GM23248 (cell line): ENCODE results near the gene SMYD4. TPM values are rescaled to one million over a fixed set of nuclear protein-coding genes. Genes with fewer than 3 reads are reported as not detected.

Experiments used
- DNase-seq: peaks from one replicate; pipeline ENCODE4 v3.0.0-alpha.2; 2015
- H2AFZ ChIP-seq: fragments of 200-600 bp; sonication (generic); 2 replicates; pipeline ENCODE4 v1.6.1; 2016; ENCODE audit warnings: antibody characterized with exemption
- H3F3A ChIP-seq: fragments of 200-600 bp; sonication (generic); 2 replicates; pipeline ENCODE4 v1.6.1; 2016; ENCODE audit warnings: mild to moderate bottlenecking, antibody characterized with exemption, mixed run types; ENCODE audit not compliant: insufficient read depth
- H3K27ac ChIP-seq: fragments of 200-600 bp; sonication (generic); 2 replicates; pipeline ENCODE4 v1.5.1; 2016; ENCODE audit warnings: mild to moderate bottlenecking
- H3K27me3 ChIP-seq: fragments of 200-600 bp; sonication (generic); replicated peaks from 2 replicates; pipeline ENCODE4 v1.6.1; 2016; ENCODE audit warnings: mild to moderate bottlenecking; ENCODE audit not compliant: insufficient read depth
- H3K36me3 ChIP-seq: fragments of 200-600 bp; sonication (generic); 2 replicates; pipeline ENCODE4 v1.6.1; 2016; ENCODE audit warnings: low read depth, mild to moderate bottlenecking
- H3K4me1 ChIP-seq: fragments of 200-600 bp; sonication (generic); 2 replicates; pipeline ENCODE4 v1.6.1; 2016; ENCODE audit warnings: mild to moderate bottlenecking; ENCODE audit not compliant: insufficient read depth
- H3K4me2 ChIP-seq: fragments of 200-600 bp; sonication (generic); one replicate; pipeline ENCODE4 v1.6.1; 2016; ENCODE audit warnings: mild to moderate bottlenecking; ENCODE audit not compliant: unreplicated experiment
- H3K4me3 ChIP-seq: fragments of 200-600 bp; sonication (generic); 2 replicates; pipeline ENCODE4 v1.5.1; 2016; ENCODE audit warnings: mild to moderate bottlenecking
- H3K79me2 ChIP-seq: fragments of 200-600 bp; sonication (generic); 2 replicates; pipeline ENCODE4 v1.6.1; 2016; ENCODE audit warnings: mild to moderate bottlenecking; ENCODE audit not compliant: insufficient read depth
- H3K9ac ChIP-seq: fragments of 200-600 bp; sonication (generic); 2 replicates; pipeline ENCODE4 v1.6.1; 2016; ENCODE audit warnings: mild to moderate bottlenecking
- H3K9me2 ChIP-seq: fragments of 200-600 bp; sonication (generic); 2 replicates; pipeline ENCODE4 v1.6.1; 2016; ENCODE audit warnings: mixed run types, mild to moderate bottlenecking, moderate library complexity; ENCODE audit not compliant: insufficient read depth
- H3K9me3 ChIP-seq: fragments of 200-600 bp; sonication (generic); one replicate; pipeline ENCODE4 v1.6.1; 2017; ENCODE audit warnings: low read depth
- H4K20me1 ChIP-seq: fragments of 200-600 bp; sonication (generic); 2 replicates; pipeline ENCODE4 v1.6.0; 2016; ENCODE audit not compliant: insufficient read depth
- EZH2 ChIP-seq: fragments of 200-600 bp; sonication (generic); IDR thresholded peaks from 2 replicates; pipeline ENCODE4 v1.6.1; 2018; ENCODE audit warnings: antibody characterized with exemption, mild to moderate bottlenecking; ENCODE audit not compliant: insufficient read depth, poor library complexity, severe bottlenecking
- EZH2phosphoT487 ChIP-seq: fragments of 200-600 bp; sonication (generic); IDR thresholded peaks from 2 replicates; pipeline ENCODE4 v1.6.1; 2018; ENCODE audit warnings: antibody characterized with exemption, moderate library complexity, mild to moderate bottlenecking, low read depth; ENCODE audit not compliant: insufficient read depth
- WGBS, 2 experiments: methylation state at CpG; one replicate each; pipeline ENCODE4 v1.1.6; 2015 to 2017; ENCODE audit warnings: low lambda C conversion rate in 2 of 2, low coverage in 1 of 2; ENCODE audit errors: missing lambda C conversion rate in 2 of 2; 5-methylcytosine and 5-hydroxymethylcytosine counted together
- in situ Hi-C: fragments of 300-500 bp; cut with MboI; formaldehyde crosslinking; loops from 2 replicates; pipeline ENCODE4 v1.15.0; 2020
- polyA plus RNA-seq: library from polyadenylated mRNA; unstranded; fragments of >200 nt; fragmentation: Nextera tagmentation; extraction: Ambion mirVana; gene quantifications from 2 replicates; pipeline ENCODE4 v1.2.1, GENCODE V29; 2016
- total RNA-seq: library from RNA; depleted of rRNA; stranded (reverse); fragments of >200 nt; shearing (Covaris generic); gene quantifications from 2 replicates; pipeline ENCODE4 v1.2.3, GENCODE V29; 2014

SMYD4 gene
- total and polyA plus RNA-seq, 2 experiments from 2014 or later: 3.6 to 7.5 TPM

DNA sequence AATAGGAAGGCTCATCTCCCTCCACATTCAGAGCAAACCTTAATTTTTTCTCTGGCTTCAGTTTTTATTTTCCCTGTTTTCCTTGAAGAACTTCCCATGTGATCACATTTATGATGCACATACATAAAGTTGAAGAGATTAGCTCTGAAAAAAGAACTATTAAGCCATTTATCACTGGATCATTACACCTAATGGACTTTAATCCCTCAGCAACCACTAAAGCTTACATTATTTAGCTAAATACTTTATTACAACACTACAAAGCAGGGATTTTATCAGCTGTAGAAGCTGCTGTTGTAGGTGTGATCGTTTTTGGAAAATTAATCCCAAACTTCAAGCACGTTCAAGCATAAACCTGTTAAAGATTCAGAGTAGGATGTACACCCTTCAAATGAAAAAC lies 21.1 kb downstream of the SMYD4 start:
- in situ Hi-C loops: no loop called here
- WGBS, 2 experiments: 58 to 59% methylated on average over 2 of the region's 2 CpGs
- no peaks in the 10 kb centered on the region for H3K36me3 ChIP-seq

GRCh38 chr17:1807890-1808289 lies 21.8 kb downstream of the SMYD4 start:
- Histone ChIP-seq H3K4me3 (no peak overlapping the region), H3K9ac (no peak overlapping the region), H3K27ac (no peak overlapping the region), H4K20me1 (no peaks in the 10 kb centered on the region; the same call in 1 of the 2 replicates), H3K4me1 (0 out of 2 replicates have a peak, but pooled peaks cover 2% of the 10 kb centered on the region), H3K9me2 (no peaks in the 10 kb centered on the region), H3K27me3 (no peaks in the 10 kb centered on the region), H2AFZ (no peak overlapping the region), H3F3A (peaks cover 2% of the 10 kb centered on the region), H3K9me3 (no peaks in the 10 kb centered on the region), H3K36me3 (no peaks in the 10 kb centered on the region), H3K79me2 (no peaks in the 10 kb centered on the region), H3K4me2 (no peak overlapping the region)
- no peak for DNase-seq
- TF ChIP-seq EZH2phosphoT487 (no peak), EZH2 (no peak)
- in situ Hi-C loops: no loop called here
- 93 to 97% methylated on average over 6 of the region's 6 CpGs for WGBS, 2 experiments

More for the DNA sequence above, 21.1 kb downstream of the SMYD4 start:
- Histone ChIP-seq H2AFZ (no peak overlapping the region), H3K9ac (no peak overlapping the region), H3F3A (peaks cover 10% of the 10 kb centered on the region), H3K4me3 (no peak overlapping the region), H3K27me3 (no peaks in the 10 kb centered on the region), H3K9me3 (no peaks in the 10 kb centered on the region), H4K20me1 (no peaks in the 10 kb centered on the region; the same call in 1 of the 2 replicates), H3K27ac (no peak overlapping the region), H3K9me2 (no peaks in the 10 kb centered on the region), H3K4me2 (no peak overlapping the region), H3K4me1 (peaks cover 9% of the 10 kb centered on the region; the same call in 1 of the 2 replicates), H3K79me2 (no peaks in the 10 kb centered on the region)
- TF ChIP-seq EZH2: no peak
- TF ChIP-seq EZH2phosphoT487: no peak
- DNase-seq: no peak

DNA sequence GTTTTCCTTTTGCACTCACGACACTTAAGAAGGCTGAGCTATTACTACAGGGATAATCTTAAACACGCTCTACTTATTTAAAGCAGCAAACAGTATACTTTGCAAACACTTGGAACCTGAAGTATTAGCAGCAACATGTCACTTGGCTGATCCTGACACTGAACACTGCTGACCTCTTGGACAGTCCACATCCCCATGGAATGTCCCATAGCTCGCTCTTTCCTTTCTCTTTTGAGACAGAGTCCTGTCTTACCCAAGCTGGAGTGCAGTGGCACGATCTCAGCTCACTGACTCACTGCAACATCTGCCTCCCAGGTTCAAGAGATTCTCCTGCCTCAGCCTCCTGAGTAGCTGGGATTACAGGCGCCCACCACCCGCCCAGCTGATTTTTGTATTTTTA lies 26.4 kb downstream of the SMYD4 start:
- no peak overlapping the region for H3K9ac ChIP-seq
- H4K20me1 ChIP-seq: no peaks in the 10 kb centered on the region
- H3K79me2 ChIP-seq: no peaks in the 10 kb centered on the region
- H3K27me3 ChIP-seq: no peaks in the 10 kb centered on the region
- H3F3A ChIP-seq: no peaks in the 10 kb centered on the region
- no peaks in the 10 kb centered on the region for H3K9me3 ChIP-seq
- 0 out of 2 replicates have a peak, but pooled peaks cover 6% of the 10 kb centered on the region for H3K36me3 ChIP-seq
- no peaks in the 10 kb centered on the region for H3K9me2 ChIP-seq
- no peak overlapping the region for H3K27ac ChIP-seq
- H3K4me3 ChIP-seq: no peak overlapping the region
- no peak overlapping the region for H2AFZ ChIP-seq
- H3K4me1 ChIP-seq: no peaks in the 10 kb centered on the region
- in situ Hi-C loops: no loop called here
- WGBS, 2 experiments: 80% methylated on average over 6 of the region's 6 CpGs
- TF ChIP-seq EZH2phosphoT487 (no peak), EZH2 (no peak)
- DNase-seq: no peak
- H3K4me2 ChIP-seq: no peak overlapping the region

DNA sequence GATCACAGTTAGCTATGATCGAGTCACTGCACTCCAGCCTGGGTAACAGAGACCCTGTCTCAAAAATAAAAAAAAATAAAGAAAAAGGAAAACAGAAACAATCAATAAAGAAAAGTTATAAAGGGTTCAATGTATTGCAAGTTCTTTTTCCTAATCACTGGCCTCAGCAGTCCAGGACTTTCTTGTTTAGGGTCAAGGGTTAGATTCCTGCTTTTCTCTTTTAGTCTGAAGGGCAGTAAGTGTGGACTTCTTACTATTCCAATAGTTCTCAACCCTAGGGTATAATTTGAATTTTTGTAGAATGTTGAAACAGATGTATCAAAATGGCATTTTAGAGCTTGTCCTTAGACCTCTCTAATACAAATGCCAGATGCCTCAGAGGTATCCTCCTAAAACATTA lies 27.3 kb downstream of the SMYD4 start:
- H3F3A ChIP-seq: no peaks in the 10 kb centered on the region
- no peaks in the 10 kb centered on the region for H3K4me1 ChIP-seq
- TF ChIP-seq EZH2phosphoT487: no peak
- TF ChIP-seq EZH2: no peak
- no peak overlapping the region for H3K4me2 ChIP-seq
- no peaks in the 10 kb centered on the region for H3K9me3 ChIP-seq
- no peak overlapping the region for H3K9ac ChIP-seq
- no peaks in the 10 kb centered on the region for H3K79me2 ChIP-seq
- no peak overlapping the region for H3K27ac ChIP-seq
- in situ Hi-C loops: no loop called here
- 0 out of 2 replicates have a peak, but pooled peaks cover 6% of the 10 kb centered on the region for H3K36me3 ChIP-seq
- H3K9me2 ChIP-seq: no peaks in the 10 kb centered on the region
- H3K27me3 ChIP-seq: no peaks in the 10 kb centered on the region
- WGBS, 2 experiments: 100% methylated on average over 1 of the region's 1 CpG
- H2AFZ ChIP-seq: no peak overlapping the region
- no peaks in the 10 kb centered on the region for H4K20me1 ChIP-seq
- no peak for DNase-seq
- no peak overlapping the region for H3K4me3 ChIP-seq

DNA sequence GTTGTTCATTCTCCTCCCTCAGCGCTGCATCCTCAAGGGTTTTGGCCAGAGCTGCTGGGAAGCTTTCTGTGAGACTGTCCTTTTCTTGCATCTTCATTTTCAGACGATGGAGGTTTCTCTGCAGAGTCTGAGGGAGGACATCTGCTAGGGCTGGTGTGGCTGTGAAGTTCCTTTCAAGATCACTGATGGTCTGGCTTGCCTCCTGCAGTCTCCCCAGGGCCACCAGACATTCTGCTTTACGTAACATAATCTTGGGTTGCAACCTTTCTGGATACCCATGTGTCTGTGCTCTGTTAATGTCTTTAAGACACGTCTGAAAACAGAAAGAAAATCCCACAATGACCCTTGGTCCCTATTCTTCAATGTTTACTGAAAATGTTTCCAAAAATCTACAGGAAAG lies 29.0 kb downstream of the SMYD4 start:
- in situ Hi-C loops: no loop called here
- Histone ChIP-seq H3K9ac (no peak overlapping the region), H3K9me2 (no peaks in the 10 kb centered on the region), H3K4me2 (no peak overlapping the region), H2AFZ (no peak overlapping the region), H3K79me2 (no peaks in the 10 kb centered on the region; the same call in 1 of the 2 replicates), H3F3A (no peaks in the 10 kb centered on the region), H3K4me1 (no peaks in the 10 kb centered on the region), H3K27me3 (no peaks in the 10 kb centered on the region), H3K4me3 (no peak overlapping the region), H3K27ac (no peak overlapping the region), H3K36me3 (0 out of 2 replicates have a peak, but pooled peaks cover 6% of the 10 kb centered on the region), H3K9me3 (no peaks in the 10 kb centered on the region), H4K20me1 (no peaks in the 10 kb centered on the region)
- no peak for DNase-seq
- WGBS, 2 experiments: 78 to 79% methylated on average over 4 of the region's 4 CpGs
- no peak for TF ChIP-seq EZH2phosphoT487
- no peak for TF ChIP-seq EZH2
